Activated CD4-positive, alpha-beta T cell treated with anti-CD3 and anti-CD28 coated beads, Interleukin-2, amount 50 U/mL, for 48 hours (primary cell): ENCODE results near the gene CAMK2D.
"Not testable (repeated sequence)": the region's sequence is repeated elsewhere in the genome, so short reads cannot be mapped to it uniquely, and the experiment has no call there.

Experiments used
- DNase-seq, 2 experiments: peaks; one replicate each; pipeline ENCODE4 v3.0.0-alpha.2; 2020

Gene CAMK2D

DNA sequence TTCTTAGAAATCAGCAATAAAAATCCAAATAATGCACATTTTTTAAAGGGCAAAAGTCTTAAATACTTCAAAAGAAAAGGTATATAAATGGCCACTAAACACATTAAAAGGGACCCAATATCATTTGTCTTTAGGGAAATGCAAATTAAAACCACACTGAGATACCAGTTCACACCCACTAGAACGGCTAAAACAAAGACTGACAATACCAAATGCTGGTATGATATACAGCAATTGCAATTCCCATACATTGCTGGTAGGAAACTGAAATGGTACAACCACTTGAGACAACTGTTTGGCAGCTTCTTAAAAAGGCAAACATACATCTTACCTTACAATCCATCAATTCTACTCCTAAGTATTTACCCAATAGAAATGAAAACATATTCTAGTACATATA, 33.7 kb downstream of the CAMK2D start:
- DNase-seq: no peak

GRCh38 chr4:113725963-113726362, 35.6 kb downstream of the CAMK2D start:
- DNase-seq: no peak

GRCh38 chr4:113718252-113718651, 43.3 kb downstream of the CAMK2D start:
- no peak for DNase-seq

DNA sequence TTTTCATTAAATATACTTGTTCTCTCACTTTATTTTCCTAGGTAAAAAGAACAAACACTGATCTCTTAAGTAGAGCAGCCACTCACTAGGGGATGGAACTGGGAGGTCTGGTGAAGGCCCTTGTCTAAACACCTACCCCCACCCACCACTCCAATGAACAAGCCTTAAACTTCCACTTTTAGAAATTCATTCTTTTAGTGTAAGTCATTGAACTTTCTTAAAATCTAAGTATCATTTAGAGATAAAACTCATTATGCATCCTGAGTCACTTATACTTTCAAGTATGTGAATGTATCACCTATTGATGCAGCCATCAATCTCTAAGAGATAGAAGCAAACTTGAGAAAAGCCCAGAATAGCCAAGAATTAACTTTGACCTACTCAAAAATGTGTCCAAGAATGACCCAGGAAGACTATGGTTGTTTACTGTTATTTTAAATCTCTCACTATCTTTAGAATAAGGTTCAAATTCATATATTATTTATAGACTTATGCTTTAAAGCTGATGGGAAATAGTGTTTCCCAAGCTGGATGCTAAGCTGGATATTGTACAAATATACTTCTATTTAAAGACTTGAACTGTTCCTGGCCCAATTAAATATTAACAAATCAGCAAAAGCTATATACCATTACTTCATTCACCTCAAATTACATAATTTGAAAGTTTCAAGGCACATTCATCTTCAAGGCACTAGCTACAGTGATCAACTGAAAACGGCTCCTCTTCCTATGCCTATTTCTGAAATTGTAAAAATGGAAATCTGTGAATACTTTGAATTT, 49.5 kb downstream of the CAMK2D start:
- DNase-seq: no peak

GRCh38 chr4:113708250-113708649, 53.3 kb downstream of the CAMK2D start:
- no peak for DNase-seq

DNA sequence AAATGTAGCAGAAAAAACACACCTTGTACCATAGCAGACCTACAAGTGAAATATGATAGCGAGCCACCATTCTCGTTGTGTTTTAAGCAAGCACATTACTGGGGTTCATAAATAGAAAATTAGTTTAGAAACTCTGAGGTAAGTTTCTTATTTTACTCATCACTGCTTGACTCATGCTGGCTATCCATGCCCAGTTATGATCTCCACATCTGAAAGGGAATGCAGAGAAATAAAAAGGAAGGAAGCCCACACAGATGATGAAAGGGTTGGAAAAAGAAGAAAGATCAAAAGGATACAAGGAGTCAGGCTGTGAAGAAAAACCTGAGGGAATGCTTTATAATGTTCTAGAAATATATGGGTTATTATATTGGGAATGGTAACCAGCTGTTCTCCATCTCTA, 54.5 kb downstream of the CAMK2D start:
- no peak for DNase-seq

DNA sequence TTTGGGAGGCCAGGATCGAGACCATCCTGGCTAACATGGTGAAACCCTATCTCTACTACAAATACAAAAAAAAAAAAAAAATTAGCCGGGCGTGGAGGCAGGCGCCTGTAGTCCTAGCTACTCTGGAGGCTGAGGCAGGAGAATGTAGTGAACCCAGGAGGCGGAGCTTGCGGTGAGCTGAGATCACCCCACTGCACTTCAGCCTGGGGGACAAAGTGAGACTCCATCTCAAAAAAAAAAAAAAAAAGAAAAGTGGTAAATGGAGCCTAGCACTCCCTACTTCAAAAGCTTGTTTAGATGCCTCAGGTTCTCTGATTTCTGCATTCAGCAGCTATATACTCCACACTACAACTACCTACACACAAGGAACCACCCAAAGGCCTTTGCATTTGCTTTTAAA, 56.4 kb downstream of the CAMK2D start:
- DNase-seq: not testable (repeated sequence)

DNA sequence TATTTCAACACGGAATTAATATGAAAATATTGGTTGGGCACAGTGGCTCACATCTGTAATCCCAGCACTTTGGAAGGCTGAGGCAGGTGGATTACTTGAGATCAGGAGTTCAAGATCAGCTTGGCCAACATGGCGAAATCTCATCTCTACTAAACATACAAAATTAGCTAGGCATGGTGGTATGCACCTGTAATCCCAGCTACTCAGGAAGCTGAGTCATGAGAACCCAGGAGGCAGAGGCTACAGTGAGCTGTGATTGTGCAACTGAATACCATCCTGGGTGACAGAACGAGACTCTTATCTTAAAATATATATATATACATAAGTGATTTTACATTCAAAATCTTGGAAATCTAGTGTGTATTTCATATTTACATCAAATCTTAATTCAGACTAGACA, 58.9 kb downstream of the CAMK2D start:
- not testable (repeated sequence) for DNase-seq

DNA sequence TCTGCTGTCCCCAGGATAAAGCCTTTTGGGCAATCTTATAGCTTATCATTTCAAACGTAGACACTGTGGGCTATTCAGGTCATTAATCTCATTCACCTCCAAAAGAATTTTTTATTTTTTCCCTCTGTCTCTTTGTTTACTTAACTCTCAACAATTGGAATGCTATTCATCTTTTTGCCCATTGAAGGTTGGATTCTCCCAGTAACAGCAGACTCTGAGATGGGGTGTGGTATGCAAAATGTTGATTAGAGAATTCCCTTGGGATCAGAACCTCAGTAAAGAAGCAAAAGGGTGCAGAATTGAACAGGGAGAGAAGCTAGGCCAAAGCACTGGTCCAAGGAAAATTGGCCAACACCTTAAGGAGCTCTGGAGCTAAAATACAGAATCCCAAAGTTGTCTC, 60.4 kb downstream of the CAMK2D start:
- DNase-seq: no peak

GRCh38 chr4:113700602-113701150, 60.9 kb downstream of the CAMK2D start:
- DNase-seq: no peak

GRCh38 chr4:113699772-113700171, 61.8 kb downstream of the CAMK2D start:
- DNase-seq: no peak

DNA sequence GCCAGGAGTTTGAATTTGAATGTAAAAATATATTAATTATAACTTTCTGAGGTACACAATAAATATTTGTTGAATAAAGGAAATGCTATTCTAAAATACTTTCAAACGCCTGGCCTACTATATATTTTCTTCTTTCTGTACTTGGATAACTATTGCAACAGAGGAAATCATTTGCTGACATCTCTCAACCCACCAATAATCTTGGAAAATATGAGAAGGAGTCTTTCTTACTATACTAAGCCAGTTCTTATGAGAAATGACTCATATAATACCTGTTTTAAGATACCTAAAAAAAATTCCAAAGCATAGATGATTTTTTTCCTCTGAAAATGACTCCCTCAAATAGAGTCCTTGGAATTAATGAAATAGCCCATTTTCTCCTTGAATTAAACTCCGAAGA, 64.1 kb downstream of the CAMK2D start:
- DNase-seq: no peak

DNA sequence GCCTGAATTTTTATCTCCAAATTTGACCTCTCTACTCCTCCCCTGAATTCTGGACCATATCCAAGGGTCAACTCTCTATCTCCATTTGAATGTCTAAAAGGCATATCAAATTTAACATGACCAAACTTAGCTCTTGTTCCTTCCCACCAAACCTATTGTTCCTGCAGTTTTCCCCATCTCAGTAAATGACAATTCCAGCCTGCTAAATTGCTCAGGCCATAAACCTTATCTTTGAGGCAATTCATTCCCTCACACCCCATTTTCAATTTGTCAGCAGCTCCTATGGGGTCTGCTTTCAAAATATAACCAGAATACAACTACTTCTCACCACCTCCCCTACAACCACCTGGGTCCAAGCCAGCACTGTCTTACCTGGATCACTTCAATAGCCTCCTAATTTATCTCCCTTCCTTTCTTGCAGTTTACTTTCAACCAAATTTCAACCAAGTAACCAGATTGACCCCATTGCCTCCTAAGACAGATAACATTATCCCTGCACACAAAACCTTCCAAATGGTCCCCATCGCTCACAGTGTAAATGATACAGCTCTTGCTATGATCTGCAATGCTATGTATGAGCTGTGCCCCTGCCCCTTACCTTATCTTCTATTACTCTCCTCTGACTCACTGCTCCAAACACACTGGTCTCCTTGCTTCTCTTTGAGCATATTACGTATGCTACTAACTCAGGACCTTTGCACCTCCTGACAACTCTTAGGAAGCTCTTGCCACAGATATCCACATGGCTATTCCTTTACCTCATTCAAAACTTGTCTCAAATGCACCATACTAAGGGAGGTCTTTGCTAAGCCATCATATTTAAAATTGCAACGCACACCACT, 66.0 kb downstream of the CAMK2D start:
- DNase-seq: no peak

- no peak for DNase-seq
Measured at GRCh38 chr4:113694008-113694407, 67.5 kb downstream of the CAMK2D start.

DNA sequence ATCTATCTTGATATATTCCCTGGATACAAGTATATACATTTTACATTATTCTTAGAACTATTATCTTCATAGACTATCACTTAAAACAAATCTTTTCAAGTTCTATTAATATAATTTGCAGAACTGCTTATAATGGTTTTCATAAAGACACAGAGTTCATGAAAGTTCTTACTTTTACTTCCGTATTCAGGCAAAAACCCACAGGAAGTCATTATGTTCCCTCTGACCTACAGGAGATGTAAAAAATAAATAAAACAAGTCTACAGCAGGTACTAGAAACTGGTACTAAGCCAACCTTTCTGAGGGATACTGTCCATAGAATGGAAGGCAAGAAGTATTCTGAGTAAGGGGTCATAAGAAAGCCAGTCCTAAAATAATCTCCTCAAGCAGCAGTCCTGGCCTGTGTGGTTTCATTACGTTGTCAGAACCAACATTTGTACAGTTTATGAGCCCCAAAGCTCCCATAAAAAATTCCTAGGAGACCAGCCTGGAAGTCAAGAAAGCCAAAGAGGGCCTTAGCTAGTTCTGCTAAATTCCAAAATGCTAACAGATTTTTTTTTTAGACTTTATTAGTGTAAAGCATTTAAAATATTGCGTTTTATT, 68.6 kb downstream of the CAMK2D start:
- DNase-seq: no peak

GRCh38 chr4:113691676-113692075, 69.9 kb downstream of the CAMK2D start:
- DNase-seq: no peak

- DNase-seq: no peak
Measured at GRCh38 chr4:113689394-113689793, 72.1 kb downstream of the CAMK2D start.

DNA sequence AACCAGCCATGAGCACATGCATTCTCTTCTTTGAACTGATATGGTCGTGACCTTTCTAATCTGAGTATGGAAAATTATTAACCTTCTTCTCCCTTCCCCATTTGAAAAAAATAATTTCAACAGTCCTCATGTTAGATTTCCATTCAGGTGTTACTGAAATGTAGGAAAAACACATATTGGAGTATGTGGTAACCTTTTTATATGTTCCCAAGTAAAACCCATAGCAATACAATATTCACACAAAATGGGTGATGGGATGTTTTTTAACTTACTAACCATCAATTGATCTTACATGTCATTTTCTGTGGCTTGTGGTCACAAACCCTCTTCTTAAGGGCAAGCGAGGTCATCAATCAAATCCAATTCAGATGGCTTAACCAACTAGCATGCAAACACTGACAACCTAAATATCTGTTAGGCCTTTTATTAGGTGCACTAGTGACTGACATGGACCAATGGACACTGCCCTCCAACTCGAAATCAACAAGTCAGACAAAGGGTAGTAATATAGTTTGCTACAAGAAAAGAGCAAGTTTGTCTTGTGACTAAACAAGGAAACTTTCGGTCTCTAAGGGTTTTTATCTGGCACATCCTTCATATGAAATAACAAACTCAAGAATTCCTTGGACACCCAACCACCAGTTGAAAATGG, 74.3 kb downstream of the CAMK2D start:
- DNase-seq: no peak

DNA sequence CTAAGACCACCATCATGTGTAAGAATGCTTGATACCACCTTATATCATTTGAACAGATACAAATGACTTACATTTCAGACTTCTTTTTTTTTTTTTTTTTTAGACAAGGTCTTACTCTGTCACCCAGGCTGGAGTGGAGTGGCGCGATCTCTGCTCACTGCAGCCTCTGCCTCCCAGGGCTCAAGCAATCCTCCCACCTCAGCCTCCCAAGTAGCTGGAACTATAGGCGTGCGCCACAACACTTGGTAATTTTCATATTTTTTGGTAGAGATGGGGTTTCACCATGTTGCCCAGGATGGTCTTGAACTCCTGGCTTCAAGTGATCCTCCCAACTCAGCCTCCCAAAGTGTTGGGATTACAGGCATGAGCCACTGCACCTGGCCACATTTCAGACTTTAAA, 76.4 kb downstream of the CAMK2D start:
- DNase-seq: not testable (repeated sequence)

DNA sequence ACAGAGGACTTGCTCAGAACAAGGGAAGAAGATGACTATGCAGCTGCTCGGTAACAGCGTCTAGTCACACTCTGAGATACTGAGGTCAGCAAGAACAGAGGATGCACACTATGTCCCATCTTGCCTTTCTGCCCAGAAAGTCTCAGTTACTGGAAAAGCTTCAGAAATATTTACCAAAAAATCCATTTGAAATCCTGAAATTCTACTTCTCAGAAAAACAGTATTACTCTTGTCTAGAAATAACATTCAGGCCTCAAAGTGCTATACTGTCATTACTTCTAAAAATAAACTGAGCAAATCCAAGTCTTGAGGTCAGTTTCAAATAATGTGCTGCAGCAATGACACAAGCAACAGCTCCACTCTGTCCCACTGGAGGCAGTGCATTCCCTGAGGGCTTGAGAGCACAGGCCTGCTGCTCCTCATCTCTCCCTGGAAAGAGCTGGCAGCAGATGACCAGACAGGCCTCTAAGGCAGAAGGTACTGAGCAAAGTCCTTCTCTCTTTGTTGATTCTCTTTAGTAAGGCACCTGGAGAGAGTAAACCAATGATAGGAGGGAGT, 76.9 kb downstream of the CAMK2D start:
- peak; percentile 25 to 46 for DNase-seq

GRCh38 chr4:113682730-113683537, 78.6 kb downstream of the CAMK2D start:
- DNase-seq: peak; percentile 71 to 78

DNA sequence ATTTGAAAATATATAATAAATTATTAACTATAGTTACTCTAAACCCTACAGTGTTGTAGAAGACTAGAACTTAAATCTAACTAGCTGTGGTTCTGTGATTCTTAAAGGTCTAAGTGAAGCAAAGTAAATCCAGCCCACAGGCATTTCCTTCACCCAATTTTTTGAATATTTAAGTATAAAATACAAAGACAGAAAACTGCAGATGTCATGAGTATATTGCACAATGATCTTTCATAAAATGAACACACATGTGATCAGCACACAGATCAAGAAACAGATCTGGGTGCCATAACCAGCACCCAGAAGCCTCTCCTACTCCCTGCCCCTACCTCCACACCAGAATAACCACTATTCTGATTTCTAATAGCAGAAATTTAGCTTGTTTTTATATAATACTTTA, 82.9 kb downstream of the CAMK2D start:
- DNase-seq: no peak
